ENCODE data around the gene SLC27A2.

SLC27A2 gene

DNA sequence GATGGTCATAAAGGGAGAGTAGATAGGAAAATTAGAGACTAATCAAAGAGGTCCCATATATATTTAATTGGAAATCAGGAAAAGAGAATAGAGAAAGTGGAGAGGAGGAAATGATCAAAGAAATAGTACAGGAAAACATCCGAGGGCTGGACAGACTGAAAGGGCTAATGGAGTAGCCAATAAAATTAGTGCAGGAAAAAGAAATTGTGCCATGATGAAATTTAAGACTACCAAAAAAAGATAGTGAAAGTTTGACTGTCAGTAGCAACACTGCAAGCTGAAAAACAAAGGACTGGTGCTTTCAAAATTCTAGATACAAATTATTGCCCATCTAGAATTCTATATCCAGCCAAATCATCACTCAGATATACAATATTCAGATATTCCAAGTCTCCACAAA lies 36.3 kb downstream of the SLC27A2 start:
- no peak overlapping the region for H3K27ac ChIP-seq (ENCODE audit: insufficient read depth, low read depth, low read length, poor library complexity, severe bottlenecking)
- no peak overlapping the region for H3K4me3 ChIP-seq (ENCODE audit: insufficient read depth, low read depth, low read length)
- no peaks in the 10 kb centered on the region for H3K9me3 ChIP-seq (ENCODE audit: control insufficient read depth, low read length)
- no peaks in the 10 kb centered on the region for H3K36me3 ChIP-seq (ENCODE audit: control insufficient read depth, insufficient read depth, low read length)
- 94% methylated on average over 1 of the region's 1 CpG for WGBS, 2 experiments
- H3K4me1 ChIP-seq (ENCODE audit: control insufficient read depth, insufficient read depth, low read length) = no peaks in the 10 kb centered on the region
- H3K27me3 ChIP-seq (ENCODE audit: control insufficient read depth, insufficient read depth, low read length, poor library complexity, severe bottlenecking) = no peaks in the 10 kb centered on the region

DNA sequence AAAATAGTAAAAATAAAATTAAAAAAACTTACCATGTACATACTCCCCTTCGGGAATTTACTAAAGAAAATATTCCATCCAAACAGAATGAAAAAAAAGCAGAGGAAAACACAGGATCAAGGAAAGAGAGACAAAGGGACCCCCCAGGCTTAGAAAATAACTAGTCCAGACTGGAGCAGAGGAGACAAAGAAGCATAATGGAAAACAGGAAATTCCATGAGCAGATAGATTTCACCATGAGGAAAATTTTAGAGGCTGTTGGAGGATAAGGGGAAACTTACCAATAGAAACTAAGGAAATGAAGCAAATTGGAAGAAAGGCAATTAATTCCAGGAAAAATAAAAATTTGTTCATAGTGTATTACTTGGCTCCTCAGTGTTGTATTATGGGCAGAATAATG lies 36.7 kb downstream of the SLC27A2 start:
- 75 to 95% methylated on average over 1 of the region's 1 CpG for WGBS, 2 experiments
- H3K4me3 ChIP-seq (ENCODE audit: insufficient read depth, low read depth, low read length) = no peak overlapping the region
- no peaks in the 10 kb centered on the region for H3K27me3 ChIP-seq (ENCODE audit: control insufficient read depth, insufficient read depth, low read length, poor library complexity, severe bottlenecking)
- H3K36me3 ChIP-seq (ENCODE audit: control insufficient read depth, insufficient read depth, low read length) = no peaks in the 10 kb centered on the region
- H3K27ac ChIP-seq (ENCODE audit: insufficient read depth, low read depth, low read length, poor library complexity, severe bottlenecking) = no peak overlapping the region
- no peaks in the 10 kb centered on the region for H3K9me3 ChIP-seq (ENCODE audit: control insufficient read depth, low read length)
- no peaks in the 10 kb centered on the region for H3K4me1 ChIP-seq (ENCODE audit: control insufficient read depth, insufficient read depth, low read length)

DNA sequence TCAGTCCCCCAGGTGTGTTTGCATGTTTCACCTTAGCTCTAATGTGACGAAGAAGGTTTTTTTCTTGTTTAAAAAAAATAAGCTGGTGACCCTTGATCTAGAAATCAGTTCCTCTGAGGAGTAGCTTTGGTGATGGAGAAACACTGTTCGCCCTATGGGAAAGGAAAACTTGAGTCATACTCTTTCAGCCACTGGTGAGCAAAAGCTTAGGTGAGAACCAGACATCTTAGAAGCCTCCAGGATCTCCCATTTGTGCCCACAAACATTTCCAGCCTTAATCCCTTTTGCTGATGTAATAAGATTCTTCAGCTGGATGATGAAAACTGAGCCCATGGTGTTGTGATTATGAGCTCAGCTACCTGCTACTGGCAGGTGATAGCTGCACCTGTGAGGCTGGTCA lies 37.8 kb downstream of the SLC27A2 start:
- 88 to 99% methylated on average over 2 of the region's 2 CpGs for WGBS, 2 experiments
- Histone ChIP-seq H3K27ac (ENCODE audit: insufficient read depth, low read depth, low read length, poor library complexity, severe bottlenecking) (no peak overlapping the region), H3K27me3 (ENCODE audit: control insufficient read depth, insufficient read depth, low read length, poor library complexity, severe bottlenecking) (no peaks in the 10 kb centered on the region), H3K36me3 (ENCODE audit: control insufficient read depth, insufficient read depth, low read length) (no peaks in the 10 kb centered on the region), H3K9me3 (ENCODE audit: control insufficient read depth, low read length) (no peaks in the 10 kb centered on the region), H3K4me1 (ENCODE audit: control insufficient read depth, insufficient read depth, low read length) (no peaks in the 10 kb centered on the region), H3K4me3 (ENCODE audit: insufficient read depth, low read depth, low read length) (no peak overlapping the region)

DNA sequence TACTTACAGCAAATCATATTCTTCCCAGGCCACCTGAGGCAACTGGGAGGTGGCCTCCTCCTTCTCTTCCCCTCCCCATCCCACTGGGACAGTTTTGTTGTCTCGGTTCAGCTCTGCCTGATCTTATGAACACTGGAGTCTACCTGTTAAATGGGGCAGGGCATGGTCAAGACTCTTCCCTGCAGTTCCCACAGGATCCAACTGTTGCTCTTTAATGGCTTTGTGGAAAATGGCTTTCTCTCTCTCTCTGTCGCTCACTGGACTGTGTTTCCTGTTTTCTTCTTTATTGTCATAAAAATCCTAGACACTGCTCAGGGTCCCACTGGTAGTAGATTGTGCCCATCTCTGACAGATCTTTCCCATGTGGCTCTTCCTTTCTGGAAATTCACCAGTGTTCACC lies 40.2 kb downstream of the SLC27A2 start:
- no peaks in the 10 kb centered on the region for H3K9me3 ChIP-seq (ENCODE audit: control insufficient read depth, low read length)
- no peaks in the 10 kb centered on the region for H3K36me3 ChIP-seq (ENCODE audit: control insufficient read depth, insufficient read depth, low read length)
- H3K4me3 ChIP-seq (ENCODE audit: insufficient read depth, low read depth, low read length) = no peak overlapping the region
- no peaks in the 10 kb centered on the region for H3K4me1 ChIP-seq (ENCODE audit: control insufficient read depth, insufficient read depth, low read length)
- H3K27ac ChIP-seq (ENCODE audit: insufficient read depth, low read depth, low read length, poor library complexity, severe bottlenecking) = no peak overlapping the region
- no peaks in the 10 kb centered on the region for H3K27me3 ChIP-seq (ENCODE audit: control insufficient read depth, insufficient read depth, low read length, poor library complexity, severe bottlenecking)
- 85 to 91% methylated on average over 2 of the region's 2 CpGs for WGBS, 2 experiments

DNA sequence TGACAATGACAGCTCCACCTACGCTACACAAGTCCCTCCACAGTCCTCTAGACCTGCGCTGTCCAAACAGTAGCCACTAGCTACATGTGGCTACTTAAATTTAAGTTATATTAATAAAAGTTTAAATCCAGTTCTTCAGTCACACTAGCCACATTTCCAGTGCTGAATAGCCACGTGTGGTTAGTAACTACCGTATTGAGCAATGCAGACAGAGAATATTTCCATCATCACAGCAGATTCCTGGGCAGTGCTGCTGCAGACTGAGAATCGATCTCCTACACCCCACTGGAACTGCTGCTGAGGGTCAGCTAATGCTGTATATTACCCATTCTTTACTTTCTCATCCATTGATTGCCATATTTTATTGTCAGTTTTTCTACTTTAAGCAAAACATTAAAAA lies 42.6 kb downstream of the SLC27A2 start:
- no peaks in the 10 kb centered on the region for H3K4me1 ChIP-seq (ENCODE audit: control insufficient read depth, insufficient read depth, low read length)
- no peak overlapping the region for H3K4me3 ChIP-seq (ENCODE audit: insufficient read depth, low read depth, low read length)
- no peak overlapping the region for H3K27ac ChIP-seq (ENCODE audit: insufficient read depth, low read depth, low read length, poor library complexity, severe bottlenecking)
- 91 to 95% methylated on average over 5 of the region's 5 CpGs for WGBS, 2 experiments
- no peaks in the 10 kb centered on the region for H3K27me3 ChIP-seq (ENCODE audit: control insufficient read depth, insufficient read depth, low read length, poor library complexity, severe bottlenecking)
- no peaks in the 10 kb centered on the region for H3K36me3 ChIP-seq (ENCODE audit: control insufficient read depth, insufficient read depth, low read length)
- H3K9me3 ChIP-seq (ENCODE audit: control insufficient read depth, low read length) = no peaks in the 10 kb centered on the region

DNA sequence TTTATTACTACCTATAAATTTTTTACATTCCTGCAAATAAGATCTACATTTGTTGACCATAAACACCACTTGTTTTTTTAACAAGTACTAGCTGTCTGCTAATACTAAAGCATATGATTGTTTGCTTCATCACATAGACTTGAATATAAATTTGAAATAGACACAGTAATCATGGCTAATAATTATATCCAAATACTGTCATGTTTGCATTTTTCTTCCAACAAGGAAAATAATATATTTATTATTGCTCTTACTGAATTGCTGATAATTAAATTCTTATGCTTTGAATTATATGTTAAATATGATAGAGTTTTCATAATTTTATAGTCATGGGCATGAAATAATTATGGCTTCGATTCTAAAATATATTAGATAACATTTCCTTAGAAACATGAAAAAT lies 43.1 kb downstream of the SLC27A2 start:
- H3K27me3 ChIP-seq (ENCODE audit: control insufficient read depth, insufficient read depth, low read length, poor library complexity, severe bottlenecking) = no peaks in the 10 kb centered on the region

DNA sequence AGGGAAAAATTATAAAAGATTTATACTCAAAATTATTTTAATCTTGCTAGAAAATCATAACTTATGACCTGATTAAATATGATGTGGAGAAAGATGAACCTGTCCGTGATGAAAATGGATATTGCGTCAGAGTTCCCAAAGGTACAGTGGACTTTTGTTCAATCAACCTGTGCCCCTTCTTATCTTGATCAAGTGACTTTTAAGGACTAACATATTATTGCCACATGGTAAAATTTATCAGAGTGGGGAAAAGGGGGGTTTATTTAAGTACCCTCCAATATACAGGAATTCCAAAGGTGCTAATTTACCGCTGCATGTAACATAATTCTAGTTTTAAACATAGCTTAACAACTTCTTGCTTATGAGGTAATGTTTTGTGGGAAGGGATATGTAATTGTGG lies 43.9 kb downstream of the SLC27A2 start:
- WGBS, 2 experiments = 97 to 100% methylated on average over 2 of the region's 3 CpGs
- Histone ChIP-seq H3K27ac (ENCODE audit: insufficient read depth, low read depth, low read length, poor library complexity, severe bottlenecking) (no peak overlapping the region), H3K4me1 (ENCODE audit: control insufficient read depth, insufficient read depth, low read length) (no peaks in the 10 kb centered on the region), H3K36me3 (ENCODE audit: control insufficient read depth, insufficient read depth, low read length) (no peaks in the 10 kb centered on the region), H3K27me3 (ENCODE audit: control insufficient read depth, insufficient read depth, low read length, poor library complexity, severe bottlenecking) (no peaks in the 10 kb centered on the region), H3K9me3 (ENCODE audit: control insufficient read depth, low read length) (no peaks in the 10 kb centered on the region), H3K4me3 (ENCODE audit: insufficient read depth, low read depth, low read length) (no peak overlapping the region)

More for the DNA sequence above, 43.1 kb downstream of the SLC27A2 start:
- no CpG with 5 or more reads among the region's 1 CpG for WGBS, 2 experiments
- Histone ChIP-seq H3K9me3 (ENCODE audit: control insufficient read depth, low read length) (no peaks in the 10 kb centered on the region), H3K4me3 (ENCODE audit: insufficient read depth, low read depth, low read length) (no peak overlapping the region), H3K36me3 (ENCODE audit: control insufficient read depth, insufficient read depth, low read length) (no peaks in the 10 kb centered on the region), H3K27ac (ENCODE audit: insufficient read depth, low read depth, low read length, poor library complexity, severe bottlenecking) (no peak overlapping the region), H3K4me1 (ENCODE audit: control insufficient read depth, insufficient read depth, low read length) (no peaks in the 10 kb centered on the region)

DNA sequence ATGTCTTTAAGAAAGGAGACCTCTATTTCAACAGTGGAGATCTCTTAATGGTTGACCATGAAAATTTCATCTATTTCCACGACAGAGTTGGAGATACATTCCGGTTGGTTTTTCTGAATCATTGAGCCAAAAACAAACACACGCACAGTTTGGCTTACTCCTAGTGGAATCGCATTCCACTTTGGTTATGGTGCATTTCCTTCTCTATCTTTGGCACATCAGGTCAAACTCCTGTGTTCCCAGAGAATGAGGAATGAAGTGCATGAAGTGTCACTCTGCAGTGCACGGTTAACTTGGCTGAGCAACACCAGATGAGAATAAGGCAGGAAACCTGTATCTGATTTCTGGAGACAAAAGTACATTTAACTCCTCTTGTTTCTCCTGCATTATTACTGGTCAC lies 45.1 kb downstream of the SLC27A2 start:
- Histone ChIP-seq H3K4me1 (ENCODE audit: control insufficient read depth, insufficient read depth, low read length) (no peaks in the 10 kb centered on the region), H3K9me3 (ENCODE audit: control insufficient read depth, low read length) (no peaks in the 10 kb centered on the region), H3K36me3 (ENCODE audit: control insufficient read depth, insufficient read depth, low read length) (no peaks in the 10 kb centered on the region), H3K27ac (ENCODE audit: insufficient read depth, low read depth, low read length, poor library complexity, severe bottlenecking) (no peak overlapping the region), H3K27me3 (ENCODE audit: control insufficient read depth, insufficient read depth, low read length, poor library complexity, severe bottlenecking) (no peaks in the 10 kb centered on the region), H3K4me3 (ENCODE audit: insufficient read depth, low read depth, low read length) (no peak overlapping the region)
- WGBS, 2 experiments = 92 to 97% methylated on average over 5 of the region's 5 CpGs

DNA sequence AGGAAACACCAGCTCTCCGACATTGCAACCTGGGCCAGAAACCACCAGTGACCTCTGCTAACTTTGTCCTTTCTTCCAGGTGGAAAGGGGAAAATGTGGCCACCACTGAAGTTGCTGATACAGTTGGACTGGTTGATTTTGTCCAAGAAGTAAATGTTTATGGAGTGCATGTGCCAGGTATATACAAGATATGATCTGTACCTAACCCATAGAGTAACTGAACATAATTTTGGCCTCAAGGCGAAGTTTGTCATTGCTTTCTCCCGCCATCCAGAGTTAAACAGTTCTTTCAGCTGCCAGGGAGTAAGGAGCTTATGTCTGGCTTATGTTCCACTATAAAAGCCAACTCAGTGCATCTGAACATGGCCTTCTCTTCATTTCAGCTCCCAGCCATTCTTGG lies 46.9 kb downstream of the SLC27A2 start:
- H3K27me3 ChIP-seq (ENCODE audit: control insufficient read depth, insufficient read depth, low read length, poor library complexity, severe bottlenecking) = no peaks in the 10 kb centered on the region
- WGBS, 2 experiments = 97 to 98% methylated on average over 3 of the region's 3 CpGs
- no peaks in the 10 kb centered on the region for H3K36me3 ChIP-seq (ENCODE audit: control insufficient read depth, insufficient read depth, low read length)
- H3K4me1 ChIP-seq (ENCODE audit: control insufficient read depth, insufficient read depth, low read length) = no peaks in the 10 kb centered on the region
- no peak overlapping the region for H3K4me3 ChIP-seq (ENCODE audit: insufficient read depth, low read depth, low read length)
- no peaks in the 10 kb centered on the region for H3K9me3 ChIP-seq (ENCODE audit: control insufficient read depth, low read length)
- H3K27ac ChIP-seq (ENCODE audit: insufficient read depth, low read depth, low read length, poor library complexity, severe bottlenecking) = no peak overlapping the region

DNA sequence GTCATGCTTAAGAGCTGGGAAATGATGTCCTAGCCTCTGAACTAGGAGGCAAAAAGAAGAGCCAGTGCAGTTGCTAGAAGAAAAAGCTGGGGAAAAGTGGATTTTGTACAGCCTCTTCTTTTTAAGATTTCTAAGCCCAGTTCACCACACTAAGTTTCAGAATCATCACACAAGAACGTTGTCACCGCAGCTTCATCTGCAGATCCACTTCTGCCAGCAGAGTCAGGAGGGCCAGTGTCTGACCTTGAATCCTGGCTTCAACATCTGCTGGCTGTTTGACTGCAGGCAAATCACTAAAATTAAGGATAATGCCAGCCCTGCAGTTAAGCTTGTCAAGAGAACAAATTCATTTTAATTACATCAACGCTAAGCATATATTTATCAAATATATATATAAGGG lies 47.3 kb downstream of the SLC27A2 start:
- Histone ChIP-seq H3K4me3 (ENCODE audit: insufficient read depth, low read depth, low read length) (no peak overlapping the region), H3K9me3 (ENCODE audit: control insufficient read depth, low read length) (no peaks in the 10 kb centered on the region), H3K27me3 (ENCODE audit: control insufficient read depth, insufficient read depth, low read length, poor library complexity, severe bottlenecking) (no peaks in the 10 kb centered on the region), H3K4me1 (ENCODE audit: control insufficient read depth, insufficient read depth, low read length) (no peaks in the 10 kb centered on the region), H3K36me3 (ENCODE audit: control insufficient read depth, insufficient read depth, low read length) (no peaks in the 10 kb centered on the region), H3K27ac (ENCODE audit: insufficient read depth, low read depth, low read length, poor library complexity, severe bottlenecking) (no peak overlapping the region)
- 94% methylated on average over 2 of the region's 3 CpGs for WGBS, 2 experiments

DNA sequence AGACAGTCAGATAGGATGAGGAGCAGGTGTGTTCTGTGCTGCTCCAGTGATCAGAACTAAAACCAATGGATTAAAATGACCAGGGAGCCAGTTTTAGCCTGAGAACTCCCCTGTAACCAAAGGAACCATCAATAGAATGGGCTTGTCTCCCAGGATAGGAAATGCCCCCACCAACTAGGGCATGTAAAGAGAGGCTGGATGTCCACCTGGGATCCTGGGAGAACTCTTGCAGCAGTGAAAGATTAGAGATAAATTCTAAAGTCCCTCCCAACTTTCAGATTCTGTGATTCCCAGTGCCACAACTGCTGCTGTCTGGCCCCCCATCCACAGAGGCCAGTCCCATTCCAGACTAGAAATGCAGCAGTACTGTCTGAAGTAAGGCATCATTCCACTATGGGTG lies 49.8 kb downstream of the SLC27A2 start:
- no peak overlapping the region for H3K4me3 ChIP-seq (ENCODE audit: insufficient read depth, low read depth, low read length)
- no peaks in the 10 kb centered on the region for H3K36me3 ChIP-seq (ENCODE audit: control insufficient read depth, insufficient read depth, low read length)
- H3K9me3 ChIP-seq (ENCODE audit: control insufficient read depth, low read length) = no peaks in the 10 kb centered on the region
- H3K4me1 ChIP-seq (ENCODE audit: control insufficient read depth, insufficient read depth, low read length) = no peaks in the 10 kb centered on the region
- no peaks in the 10 kb centered on the region for H3K27me3 ChIP-seq (ENCODE audit: control insufficient read depth, insufficient read depth, low read length, poor library complexity, severe bottlenecking)
- H3K27ac ChIP-seq (ENCODE audit: insufficient read depth, low read depth, low read length, poor library complexity, severe bottlenecking) = no peak overlapping the region

Data from ectodermal cell (in vitro differentiated cells).